HCT116 (cell line): ENCODE data around the gene MPPED1.

ENCODE experiments used
- CTCF ChIP-seq, 3 experiments: fragments of 200-600 bp in 1 of 3; sonication (generic) in 1 of 3; IDR thresholded peaks in 2 of 3; conservative IDR thresholded peaks in 1 of 3; 2 replicates each; pipeline ENCODE4 v1.5.1; 2012 to 2017; ENCODE audit warnings: low read depth in 2 of 3, low read length in 2 of 3, antibody characterized with exemption in 1 of 3, borderline replicate concordance in 1 of 3, control low read depth in 1 of 3, mild to moderate bottlenecking in 1 of 3, mixed read lengths in 1 of 3, mixed run types in 1 of 3, moderate library complexity in 1 of 3; ENCODE audit not compliant: insufficient read depth in 1 of 3
- MAX ChIP-seq: IDR thresholded peaks from 2 replicates; pipeline ENCODE4 v1.6.1; 2012
- POLR2A ChIP-seq: IDR thresholded peaks from 2 replicates; pipeline ENCODE4 v1.7.0; 2011; ENCODE audit warnings: borderline replicate concordance; ENCODE audit not compliant: insufficient read depth, insufficient read length; ENCODE audit errors: extremely low read depth

GRCh38 chr22:43398910-43399309, 12.9 kb upstream of the MPPED1 start:
- TF ChIP-seq MAX: no peak
- TF ChIP-seq CTCF (IDR thresholded peaks at IDR 0.05 in 2 of 3, conservative IDR thresholded peaks at IDR 0.05 in 1 of 3; ENCODE audit: borderline replicate concordance in 1 of 3, insufficient read depth in 1 of 3, low read depth in 2 of 3, low read length in 2 of 3): no peak
- TF ChIP-seq POLR2A: no peak
